NCI-H1436 treated with DMSO at 0.1 percent for 48 hours (cell line): ENCODE measurements around the gene CDCA4.

Experiments used
- DNase-seq: peaks from one replicate; lab custom pipeline; 2025; lab: John Stamatoyannopoulos, UW

CDCA4 gene

DNA sequence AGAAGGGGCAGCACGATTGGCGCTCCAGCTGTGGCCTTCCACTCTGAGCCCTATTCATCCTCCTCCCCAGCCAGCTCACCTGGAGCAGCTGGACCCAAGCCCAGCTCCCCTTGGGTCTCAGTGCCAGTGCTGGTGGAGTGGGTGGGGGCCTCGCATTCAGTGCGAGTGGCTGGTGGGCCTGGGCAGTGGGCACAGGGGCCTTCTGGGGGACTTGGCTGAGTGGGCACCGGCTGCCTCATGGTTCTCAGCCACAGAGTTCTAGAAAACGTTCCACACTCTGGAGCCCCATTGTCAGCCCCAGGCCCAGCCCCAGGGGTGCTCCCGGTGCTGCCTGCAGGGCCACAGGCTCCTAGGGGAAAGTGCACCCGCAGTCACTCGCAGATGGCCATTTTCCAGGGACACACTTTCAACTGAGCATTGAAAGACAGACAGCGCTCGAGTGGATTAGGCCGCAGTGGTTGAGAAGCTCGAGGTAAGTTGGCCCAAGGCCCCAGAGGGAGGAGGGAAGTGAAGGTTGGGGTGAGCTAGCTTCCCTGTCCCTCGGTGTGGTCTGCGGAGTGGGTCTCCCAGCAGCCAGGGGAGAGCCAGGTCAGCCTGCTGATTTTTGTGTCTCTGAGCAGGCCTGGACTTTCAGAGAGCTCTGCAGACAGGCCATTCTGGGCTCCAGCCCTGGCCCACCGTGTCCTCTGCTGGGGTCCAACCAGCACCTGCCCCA is 31.5 kb downstream of the CDCA4 start:
- DNase-seq: no peak

DNA sequence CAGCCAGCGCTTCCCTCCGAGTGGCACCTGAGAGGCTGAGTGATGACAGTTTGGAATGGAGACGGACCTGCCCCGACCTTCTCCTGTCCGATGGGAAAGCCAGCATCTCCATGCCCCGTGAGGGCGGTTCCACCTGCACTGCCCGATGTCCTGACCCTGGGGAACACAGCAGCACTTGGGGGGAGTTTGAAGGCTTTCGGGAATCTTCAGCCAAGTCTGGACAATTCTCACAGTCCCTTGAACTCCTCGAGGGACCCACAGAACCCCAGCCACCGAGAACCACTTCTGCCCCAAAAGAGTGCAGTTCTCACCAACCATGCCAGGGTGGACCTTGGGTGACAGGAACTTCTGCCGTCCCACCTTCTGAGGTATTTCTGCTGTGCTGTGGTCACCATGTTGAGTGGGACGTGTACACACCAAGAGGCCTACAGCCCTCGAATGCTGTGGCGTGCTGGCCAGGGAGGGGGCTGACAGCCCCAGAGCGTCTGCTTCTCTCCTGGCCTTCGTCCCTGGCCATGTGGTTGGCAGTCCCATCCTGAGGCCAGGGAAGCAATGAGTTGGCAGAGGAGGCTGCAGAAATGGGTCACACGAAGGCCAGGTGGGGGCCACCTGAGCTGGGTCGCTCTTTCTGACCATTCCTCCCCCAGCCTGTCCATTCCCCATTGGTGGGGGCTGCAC is 34.3 kb downstream of the CDCA4 start:
- DNase-seq: no peak

DNA sequence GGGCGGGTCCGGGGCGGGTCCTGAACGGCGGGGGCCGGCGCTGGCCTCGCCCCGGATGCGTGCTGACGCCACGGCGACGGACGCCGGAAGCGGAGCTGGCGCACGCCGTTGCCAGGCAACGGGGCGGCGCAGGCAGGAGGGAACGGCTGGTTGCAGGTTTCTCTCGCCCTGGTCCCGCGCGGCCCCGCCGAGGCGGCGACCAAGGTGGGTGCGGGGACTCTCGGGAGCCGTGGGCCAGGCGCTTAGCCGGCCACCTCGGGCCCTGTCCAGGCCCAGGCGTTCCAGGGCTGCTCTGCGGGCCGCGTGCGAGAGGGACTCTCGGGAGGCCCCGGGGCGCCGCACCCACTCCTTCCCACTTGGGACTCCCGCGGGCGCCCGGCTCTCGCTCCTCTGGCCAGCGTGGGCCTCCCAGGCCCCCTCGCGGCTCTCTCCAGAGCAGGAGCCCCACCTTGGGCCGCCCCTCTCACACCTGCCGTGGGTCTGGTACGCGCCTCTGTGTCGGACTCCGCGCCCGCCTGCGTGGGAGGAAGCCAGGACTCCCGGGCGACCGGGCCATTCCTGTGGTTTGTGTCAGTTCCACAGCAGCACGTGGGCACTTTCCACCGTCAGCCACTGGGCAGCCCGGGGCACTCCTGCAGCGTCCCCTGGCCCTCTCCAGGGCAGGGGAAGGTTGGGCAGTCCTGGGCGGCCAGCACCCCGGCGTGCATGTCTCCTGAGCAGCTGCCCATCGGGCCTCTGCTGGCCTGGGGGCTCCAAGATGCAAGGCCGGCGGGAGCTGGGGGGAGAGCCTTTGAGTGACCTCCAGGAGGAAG is 35.0 kb downstream of the CDCA4 start, which contains the start of gene CLBA1:
CLBA1 (plus strand) TSS at position 114 of the 812 bp plus-strand sequence; CDS start at position 758, 644 bp downstream.
- no peak for DNase-seq

DNA sequence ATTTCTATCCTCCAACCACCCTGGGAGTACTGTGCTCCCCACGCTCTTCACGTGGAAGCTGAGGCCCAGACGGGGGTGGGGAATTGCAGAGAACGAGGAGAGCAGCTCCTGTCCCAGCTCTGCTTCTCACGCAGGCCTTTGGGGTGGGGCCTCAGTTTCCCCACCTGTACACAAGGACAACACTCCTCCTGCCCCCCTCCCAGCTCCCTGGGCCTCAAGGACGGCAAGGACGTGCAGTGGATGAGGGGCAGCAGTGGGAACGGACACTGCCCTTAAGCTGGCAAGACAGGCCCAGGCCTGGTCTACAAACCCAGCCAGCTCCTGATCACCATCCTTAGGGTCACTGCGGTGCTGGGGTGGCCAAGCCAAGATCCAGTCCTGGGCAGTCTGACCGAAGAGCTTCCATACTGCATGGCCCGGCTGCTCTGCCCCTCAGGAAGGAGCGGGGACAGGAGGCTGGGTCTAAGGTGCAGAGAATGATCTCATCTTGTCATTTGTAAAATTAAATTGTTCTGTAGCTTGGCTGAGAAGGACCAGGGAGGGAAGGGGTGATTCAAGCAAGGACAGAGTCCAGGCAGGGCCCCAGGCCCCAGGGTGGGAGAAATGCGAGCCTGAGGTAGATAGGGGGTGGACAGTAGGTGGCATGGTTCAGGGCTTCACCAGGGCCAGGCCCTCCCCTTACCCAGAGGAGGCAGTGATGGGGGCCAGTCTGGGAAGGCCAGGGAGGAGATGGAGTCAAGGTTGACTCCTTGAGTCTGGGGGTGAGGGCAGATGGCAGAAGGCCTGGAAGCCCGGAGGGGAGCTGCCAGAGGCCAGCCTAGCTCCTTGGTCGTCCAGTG is 36.6 kb downstream of the CDCA4 start:
- no peak for DNase-seq

DNA sequence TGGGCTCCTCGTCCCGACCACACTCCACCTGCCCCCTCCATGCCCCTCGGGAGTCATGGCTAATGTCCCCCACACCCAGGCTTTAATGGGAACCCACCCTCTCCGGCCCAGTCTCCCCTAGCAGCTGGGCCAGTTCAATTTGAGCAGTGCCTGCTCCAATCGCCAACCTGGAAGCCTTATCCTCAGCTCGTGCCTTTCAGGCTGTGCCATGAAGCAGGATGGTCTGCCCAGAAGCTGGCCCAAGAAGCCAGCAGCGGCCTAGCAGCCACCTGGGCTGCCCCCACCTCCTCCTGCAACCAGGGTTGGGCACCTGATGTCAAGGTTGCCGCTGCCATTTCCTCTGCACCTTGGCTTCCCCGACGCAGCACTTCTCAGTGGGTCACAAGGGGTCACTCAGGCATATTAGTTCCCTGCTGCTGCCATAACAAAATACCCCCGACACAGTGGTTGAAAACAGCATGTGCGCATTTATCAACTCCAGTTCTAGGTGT is 37.6 kb downstream of the CDCA4 start:
- DNase-seq: no peak

DNA sequence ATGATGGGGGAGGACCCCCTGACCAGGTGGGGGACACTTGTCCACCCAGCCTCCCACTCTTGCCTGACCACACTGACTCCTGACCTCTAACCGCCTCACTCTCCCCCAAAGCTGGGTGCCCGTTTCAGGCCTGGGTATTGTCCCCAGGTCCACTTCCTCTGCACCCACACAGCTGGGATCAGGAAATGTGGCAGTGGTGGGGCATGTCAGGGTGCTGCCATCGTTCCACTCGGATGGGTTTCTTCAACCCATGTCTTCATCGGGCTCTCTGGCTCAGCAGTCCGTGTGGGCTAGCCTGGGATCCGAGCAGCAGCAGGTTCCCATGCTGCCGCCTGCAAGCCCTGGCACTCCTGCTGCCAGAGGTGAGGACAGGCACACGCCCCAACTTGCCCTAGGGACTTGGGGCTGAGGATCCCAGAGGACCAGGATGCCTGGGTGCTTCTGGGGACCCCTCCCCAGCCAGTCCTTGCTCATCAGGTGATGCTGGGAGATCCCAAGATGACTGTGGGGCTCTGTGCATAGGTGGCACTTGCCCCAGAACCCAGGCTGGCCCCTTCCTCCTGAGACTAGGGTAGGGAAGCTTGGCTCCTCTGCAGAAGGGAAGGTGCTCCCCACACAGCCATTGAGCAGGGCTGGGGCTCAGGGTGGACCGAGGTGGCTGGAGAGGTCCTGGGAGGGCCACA is 38.2 kb downstream of the CDCA4 start:
- no peak for DNase-seq

DNA sequence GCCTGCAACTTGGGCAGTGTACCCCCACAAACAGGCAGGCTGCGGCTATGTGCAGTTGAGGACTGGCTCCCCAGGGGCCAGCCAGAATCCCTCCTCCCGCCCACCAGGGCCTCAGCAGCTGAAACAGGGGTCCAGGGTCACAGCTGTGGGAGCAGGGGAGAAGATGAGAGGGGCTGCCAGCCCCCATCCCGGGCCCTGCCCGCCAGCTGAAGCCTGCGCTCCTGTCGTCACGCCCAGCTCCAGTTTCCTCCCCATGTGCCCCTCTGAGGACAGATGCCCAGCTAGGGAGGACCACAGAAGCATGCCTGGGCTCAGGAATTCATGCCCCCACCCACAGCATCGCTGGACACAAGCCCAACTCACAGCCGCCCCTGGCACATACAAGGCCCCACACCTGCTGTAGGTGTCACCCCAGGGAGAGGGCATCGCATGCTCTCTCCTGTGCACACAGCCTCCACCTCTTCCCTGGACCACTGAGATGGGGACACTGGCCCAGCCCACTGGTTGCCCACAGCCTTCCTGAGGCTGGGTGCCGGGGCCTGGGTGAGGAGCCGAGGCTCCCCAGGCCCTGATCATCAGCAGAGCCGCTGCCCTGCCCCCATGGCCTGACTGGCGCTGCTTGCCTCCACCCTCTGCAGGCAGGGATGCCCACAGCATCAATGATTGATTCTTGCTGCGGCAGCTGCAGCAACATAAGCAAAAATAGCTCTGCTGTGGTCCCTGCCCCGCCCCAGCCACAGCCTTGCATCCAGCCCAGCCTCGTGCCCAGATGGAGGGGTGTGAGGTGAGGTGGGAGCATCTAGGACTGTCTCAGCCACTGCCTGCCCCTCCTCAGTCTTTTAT is 39.0 kb downstream of the CDCA4 start:
- DNase-seq: no peak

DNA sequence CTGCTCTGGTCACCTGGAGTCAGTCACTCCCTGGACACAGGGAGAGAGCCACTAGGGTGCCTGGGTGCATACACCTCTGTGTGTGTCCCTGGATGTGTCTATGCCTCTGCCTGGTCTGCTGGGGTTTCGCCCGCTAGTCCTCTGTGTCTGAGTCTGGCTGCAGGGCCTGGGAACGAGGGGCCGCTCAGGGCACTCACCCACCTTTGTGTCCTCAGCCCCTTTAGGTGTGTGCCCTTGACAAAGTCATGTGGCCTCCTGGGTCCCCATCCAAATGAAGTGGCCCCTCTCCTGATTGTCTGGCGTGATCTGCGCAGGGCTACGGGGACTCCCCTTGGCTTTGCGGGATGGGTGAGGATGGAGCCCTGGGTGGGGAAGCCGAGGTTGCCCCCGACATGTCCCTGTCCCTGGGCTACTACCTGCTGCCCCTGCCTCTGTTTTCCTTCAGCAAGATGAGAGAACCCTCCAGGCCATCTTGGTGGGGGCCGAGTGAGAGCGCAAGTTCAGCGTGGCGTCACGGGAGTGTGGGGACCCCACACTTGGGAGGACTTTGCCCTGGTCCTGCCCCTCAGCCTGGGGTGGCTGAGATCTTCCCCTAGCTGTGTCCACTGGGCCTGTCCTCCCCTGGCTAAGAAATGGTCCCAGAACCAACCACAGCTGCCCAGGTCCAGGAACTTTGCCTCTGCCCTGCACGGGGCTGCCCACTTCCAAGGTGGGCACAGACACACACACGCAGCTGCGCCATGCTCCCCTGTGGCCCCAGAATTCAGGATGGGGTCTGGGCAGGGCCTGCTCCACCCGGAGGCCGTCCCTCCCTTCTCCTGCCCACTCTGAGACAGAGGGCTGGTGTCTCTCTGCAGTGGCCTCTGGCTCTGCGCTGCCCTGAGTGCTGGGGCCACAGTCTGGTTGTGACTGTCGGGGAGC is 40.0 kb downstream of the CDCA4 start:
- DNase-seq: no peak

DNA sequence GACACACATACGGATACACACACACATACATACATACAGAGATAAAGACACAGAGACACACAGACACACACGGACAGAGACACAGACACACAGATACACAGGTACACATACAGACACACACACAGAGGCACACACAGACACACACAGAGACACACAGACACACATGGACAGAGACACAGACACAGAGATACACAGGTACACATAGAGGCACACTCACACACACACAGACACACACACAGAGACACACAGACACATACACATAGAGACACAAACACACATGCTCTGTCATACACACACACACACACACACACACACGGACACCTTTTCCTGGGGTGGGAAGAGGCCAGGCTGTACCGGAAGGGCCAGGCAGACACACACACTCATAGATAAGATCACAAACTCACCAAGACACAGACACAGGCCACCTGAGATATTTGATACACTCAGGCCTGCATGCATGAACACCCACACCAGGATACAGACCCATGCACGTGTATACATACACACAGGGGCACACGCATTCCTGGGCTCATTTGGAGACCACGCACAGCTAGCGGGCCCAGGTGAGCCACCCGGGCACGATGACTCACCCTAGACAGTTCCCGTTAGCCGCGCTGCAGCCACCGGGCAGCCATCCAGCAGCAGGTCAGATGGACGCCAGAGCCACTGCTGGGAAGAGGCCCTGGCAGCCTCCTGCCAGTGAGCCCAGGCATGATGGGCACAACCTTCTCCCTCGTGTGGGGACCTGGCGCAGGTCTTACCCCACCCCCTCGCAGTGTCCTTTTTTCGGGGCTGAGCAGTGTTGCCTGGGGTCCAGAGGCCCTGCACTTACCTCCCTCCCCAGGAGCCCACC is 40.9 kb downstream of the CDCA4 start:
- no peak for DNase-seq

DNA sequence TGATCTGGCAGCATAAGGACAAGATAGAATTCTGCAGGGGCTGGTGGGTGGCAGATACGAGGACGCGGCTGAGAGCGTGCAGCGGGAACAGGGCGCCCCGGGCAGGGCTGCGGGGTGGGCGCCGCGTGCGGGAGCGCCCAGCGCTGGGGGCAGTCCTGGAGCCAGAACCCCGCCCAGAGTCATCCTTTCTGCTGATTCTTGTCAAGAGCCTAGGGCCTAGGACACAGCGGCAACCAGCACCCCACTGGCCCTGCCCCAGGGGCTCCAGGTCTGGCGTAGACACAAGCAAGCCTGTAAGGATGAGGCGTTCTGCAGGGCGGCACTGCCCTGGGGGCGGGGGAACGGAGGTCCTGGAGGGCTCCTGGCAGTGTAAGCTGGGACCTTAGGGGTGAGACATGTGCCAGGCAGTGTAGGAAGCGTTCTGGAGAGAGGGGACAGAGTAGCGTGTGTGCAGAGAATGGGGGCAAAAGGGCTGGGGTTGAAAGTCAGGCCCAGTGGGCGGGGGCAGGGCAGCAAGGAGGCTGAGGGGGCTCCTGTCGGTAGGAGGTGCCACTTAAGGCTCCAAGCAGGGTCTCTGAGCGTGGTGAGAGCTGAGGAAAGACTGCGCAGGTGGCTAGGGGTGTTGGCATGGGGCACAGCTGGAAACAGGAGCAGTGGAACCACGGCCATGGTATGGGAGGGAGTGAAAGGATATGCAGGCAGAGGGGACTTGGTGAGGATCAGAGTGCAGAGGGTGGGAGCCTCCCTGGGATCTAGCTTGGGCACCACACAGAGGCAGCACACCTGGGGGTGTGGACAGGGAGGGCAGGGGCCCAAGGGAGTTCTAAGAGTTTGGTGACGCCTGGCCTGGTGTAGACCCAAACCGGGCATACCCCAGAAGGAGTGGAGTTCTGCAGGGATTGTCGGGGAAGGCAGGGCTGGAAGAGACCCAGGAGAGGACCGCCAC is 41.9 kb downstream of the CDCA4 start:
- no peak for DNase-seq

DNA sequence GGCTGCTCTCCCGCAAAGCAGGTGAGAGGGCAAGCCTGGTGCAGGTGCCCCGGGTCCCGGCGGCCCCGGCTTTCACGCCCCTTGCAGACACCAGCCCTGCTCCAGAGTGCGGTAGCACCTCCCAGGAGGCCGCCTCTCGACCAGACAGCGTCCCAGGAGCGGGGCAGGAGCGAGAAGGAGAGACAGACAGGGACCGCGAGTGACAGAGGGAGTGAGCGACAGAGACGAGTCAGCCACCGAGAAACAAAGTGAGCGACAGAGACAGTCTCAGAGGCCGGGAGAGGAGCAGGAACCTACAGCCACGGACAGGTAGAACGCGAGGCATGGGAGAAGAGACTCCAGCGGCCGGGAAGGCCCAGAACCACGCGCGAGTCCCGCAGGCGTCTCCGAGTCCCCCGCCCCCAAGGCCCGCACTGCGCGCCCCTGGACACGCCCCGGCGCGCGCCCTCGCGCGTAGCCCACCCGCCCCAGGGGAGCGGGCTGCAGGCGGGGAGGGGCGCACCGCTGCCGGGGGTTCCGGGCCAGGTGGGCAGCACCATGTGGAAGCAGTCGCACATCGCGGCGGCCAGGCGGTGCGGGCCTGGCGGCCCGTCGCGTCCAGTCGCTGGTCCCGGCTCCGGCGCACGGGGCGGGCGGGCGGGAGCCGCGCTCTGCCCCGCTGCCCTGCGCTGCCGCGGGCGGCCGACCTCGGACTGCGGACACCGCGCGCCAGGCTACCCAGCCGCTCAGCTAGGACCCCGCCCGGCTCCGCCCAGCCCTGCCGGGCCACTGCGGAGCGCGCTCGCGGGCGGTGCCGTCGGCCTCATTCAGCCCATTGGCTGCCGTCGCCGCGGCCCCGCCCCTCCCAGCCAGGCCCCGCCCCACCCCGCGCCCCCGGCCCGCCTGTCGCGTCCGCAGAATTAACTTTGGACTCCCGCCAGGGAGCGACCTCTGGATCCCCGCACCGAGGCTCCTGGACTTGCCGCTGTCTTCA is 42.9 kb downstream of the CDCA4 start, which contains the start of gene AHNAK2:
AHNAK2 (minus strand) TSS at position 694 of the 973 bp plus-strand sequence; CDS start at position 557, 137 bp downstream.
- no peak for DNase-seq

DNA sequence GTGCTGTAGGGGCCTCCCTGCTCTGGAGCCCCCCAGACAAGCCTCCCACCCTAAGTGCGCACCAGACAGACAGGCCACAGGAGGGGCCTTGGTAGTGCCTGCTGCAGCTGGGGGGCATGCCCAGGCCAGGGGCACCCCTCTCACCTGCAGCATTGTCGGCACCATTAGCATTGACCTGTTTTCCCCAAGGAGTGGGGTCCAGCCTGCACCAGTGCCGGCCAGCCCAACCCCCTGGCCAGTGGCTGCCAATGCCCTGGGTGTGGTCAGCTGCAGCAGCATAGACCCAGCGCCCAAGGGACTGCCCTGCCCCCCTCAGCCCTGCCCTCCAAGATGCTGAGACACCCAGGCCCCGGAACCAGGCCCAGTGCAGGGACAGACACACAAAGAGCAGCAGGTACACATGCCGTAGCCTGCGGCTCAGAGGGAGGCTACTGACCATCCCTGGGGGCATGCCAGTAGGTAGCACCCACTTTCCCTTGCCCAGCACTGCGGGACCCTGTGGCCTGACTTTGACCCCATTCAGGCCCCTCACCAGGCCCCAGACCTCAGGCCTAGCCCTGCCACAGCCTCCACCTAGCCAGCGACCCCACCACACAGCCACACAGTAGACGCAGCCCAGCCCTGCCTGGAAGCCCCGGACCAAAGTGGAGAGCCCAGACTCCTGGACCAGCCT is 43.7 kb downstream of the CDCA4 start:
- DNase-seq: no peak

DNA sequence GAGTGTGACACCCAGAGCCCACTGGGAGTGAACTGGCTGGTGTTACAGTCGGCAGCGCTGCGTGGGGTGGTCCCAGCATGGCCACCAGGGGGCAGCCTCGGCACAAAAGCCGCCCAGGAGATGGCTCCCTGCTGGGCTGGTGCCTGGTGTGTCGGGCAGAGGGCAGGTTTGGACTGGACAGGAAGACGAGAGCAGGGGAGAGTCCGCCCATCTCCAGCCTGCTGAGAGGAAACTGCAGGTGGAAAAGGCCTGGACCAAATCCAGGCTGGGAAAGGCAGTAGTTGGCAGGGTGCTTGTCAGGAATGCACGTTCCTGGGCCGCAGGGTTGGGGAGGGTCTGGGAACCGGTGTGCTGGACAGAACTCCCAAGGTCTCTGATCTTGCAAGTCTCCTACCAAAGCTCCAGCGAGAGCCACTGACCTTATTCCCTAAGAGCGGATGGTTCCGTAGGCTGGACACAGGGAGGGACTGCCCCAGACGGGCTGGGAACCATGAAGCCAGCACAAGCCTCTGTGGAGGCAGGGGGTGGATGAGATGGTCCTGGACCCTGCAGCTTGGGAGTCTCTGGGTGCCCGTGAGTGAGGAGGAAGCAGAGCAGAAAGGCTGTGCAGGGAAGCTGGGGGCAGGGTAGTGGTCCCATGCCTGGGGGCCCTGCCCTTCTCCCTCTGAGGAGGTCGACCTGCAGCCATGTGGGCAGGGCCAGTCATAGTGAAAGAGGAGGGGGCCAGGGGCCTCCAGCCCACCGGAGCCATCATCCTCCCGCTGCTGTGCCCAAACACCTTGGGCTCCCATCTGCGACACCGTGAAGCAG is 44.5 kb downstream of the CDCA4 start:
- no peak for DNase-seq
